G401 (cell line): Measurements from ENCODE around the gene MSH3. TPM values are rescaled to one million over a fixed set of nuclear protein-coding genes. Genes with fewer than 3 reads are reported as not detected.
"Not testable (repeated sequence)": the region's sequence is repeated elsewhere in the genome, so short reads cannot be mapped to it uniquely, and the experiment has no call there.

Experiments used
- DNase-seq: peaks from one replicate; pipeline ENCODE4 v3.0.0-alpha.2; 2015; ENCODE audit warnings: low spot score
- in situ Hi-C: cut with HindIII; loops from 2 replicates; pipeline ENCODE4 v1.10.0; 2016; ENCODE audit warnings: low sequenced_read_pairs, mixed read lengths
- total RNA-seq: library from RNA; depleted of rRNA; stranded (reverse); fragments of >200 nt; shearing (Covaris generic); gene quantifications from 2 replicates; pipeline ENCODE4 v1.2.3, GENCODE V29; 2014

Gene MSH3
- total RNA-seq, 1 experiment from 2014 or later, result 16.2 TPM

DNA sequence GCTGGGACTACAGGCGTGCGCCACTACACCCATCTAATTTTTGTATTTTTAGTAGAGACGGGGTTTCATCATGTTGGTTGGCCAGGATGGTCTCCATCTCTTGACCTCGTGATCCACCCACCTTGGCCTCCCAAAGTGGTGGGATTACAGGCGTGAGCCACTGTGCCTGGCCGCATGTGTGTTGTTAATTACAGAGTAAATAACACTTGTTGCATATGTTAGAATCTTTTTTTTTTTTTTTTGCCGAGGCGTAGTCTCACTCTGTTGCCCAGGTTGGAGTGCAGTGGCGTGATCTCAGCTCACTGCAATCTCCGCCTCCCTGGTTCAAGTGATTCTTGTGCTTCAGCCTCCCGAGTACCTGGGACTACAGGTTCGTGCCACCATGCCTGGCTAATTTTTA is 86.0 kb downstream of the MSH3 start:
- in situ Hi-C loops, DNase-seq: not testable (repeated sequence)

GRCh38 chr5:80740999-80741398 is 86.5 kb downstream of the MSH3 start:
- in situ Hi-C loops, result no loop called here
- no peak for DNase-seq

- in situ Hi-C loops, result no loop called here
- no peak for DNase-seq
Measured at GRCh38 chr5:80744149-80744548, 89.7 kb downstream of the MSH3 start.

GRCh38 chr5:80745490-80745889 is 91.0 kb downstream of the MSH3 start:
- no peak for DNase-seq
- in situ Hi-C loops, result no loop called here

DNA sequence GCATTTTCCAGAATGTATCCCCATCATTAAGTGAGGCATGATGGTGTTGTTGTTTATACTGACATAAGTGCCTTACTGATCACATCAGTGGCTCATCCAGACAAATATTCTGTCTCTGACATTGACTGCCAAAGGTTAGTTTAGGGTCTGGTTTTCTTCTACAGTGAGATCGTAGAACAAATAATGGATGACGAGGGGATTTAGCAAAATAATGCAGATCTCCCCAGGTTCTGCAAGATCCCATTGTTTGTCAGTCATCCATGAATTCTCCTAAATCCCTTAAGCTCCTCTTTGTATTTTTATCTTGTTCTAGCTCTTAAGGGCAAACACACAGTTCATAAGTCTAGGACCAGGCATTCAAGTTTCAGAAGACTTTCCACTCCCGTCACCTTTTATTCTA is 93.5 kb downstream of the MSH3 start:
- no peak for DNase-seq
- in situ Hi-C loops, result no loop called here

- in situ Hi-C loops, result no loop called here
Measured at GRCh38 chr5:80752427-80752826, 98.0 kb downstream of the MSH3 start.

DNA sequence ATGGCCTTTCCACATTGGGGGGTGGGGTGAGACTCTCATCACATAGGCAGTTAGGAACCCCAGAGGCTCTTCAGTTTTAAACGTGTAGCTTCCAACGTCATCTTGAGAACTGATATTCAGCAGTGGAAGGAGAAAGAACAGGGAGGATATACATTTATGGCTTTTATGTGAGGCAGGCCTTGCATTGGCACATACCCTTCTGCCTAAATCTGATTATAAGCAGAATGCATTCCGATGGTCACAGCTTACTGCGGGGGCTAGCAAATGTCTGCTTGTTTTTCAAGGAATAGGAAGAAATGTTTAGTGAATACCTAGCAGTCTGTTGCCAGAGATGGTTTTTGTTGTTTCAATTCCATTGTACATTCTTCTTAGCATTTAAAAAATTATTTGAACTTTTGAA is 99.3 kb downstream of the MSH3 start:
- in situ Hi-C loops, result no loop called here

More at GRCh38 chr5:80752427-80752826, 98.0 kb downstream of the MSH3 start:
- DNase-seq, result no peak

DNA sequence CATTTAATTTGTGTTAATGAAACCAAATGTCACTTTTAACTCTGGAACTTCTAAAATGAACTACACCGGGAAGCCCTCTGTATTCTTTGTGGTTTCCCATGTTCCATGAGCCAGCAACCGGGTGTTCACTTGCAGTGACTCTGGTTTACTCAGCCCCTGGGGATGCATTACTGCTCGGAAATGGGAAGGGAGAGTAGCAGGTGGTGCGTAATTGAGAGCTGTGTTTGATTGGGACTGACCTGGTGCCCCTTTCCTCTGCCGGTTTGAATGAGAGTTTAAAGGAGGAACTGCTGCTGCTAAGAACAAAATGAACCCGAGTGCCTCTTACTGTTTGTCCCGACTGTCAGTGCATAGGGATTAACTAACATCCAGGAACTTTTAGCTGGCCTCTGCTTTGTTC is 100.4 kb downstream of the MSH3 start:
- DNase-seq, result no peak
- in situ Hi-C loops, result no loop called here

More for the DNA sequence above, 99.3 kb downstream of the MSH3 start:
- DNase-seq, result no peak

DNA sequence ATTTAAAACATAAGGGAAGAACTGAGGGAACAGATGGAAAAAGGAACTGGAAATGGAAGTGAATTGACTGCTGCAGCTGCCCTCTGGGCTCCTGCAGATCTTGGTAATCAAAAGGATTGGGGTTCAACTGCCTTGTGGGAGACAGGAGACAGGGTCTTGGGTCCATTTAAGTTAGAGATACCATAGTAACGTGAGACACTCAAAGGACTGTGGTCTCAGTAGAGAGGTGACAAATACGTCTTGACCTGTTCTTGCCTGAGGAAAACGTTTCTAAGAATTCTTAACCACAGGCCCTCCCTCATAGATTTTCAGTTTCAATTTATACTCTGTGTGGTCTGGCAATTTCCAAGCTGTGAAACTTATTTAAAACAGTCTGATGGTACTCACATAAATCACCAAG is 101.2 kb downstream of the MSH3 start:
- in situ Hi-C loops, result no loop called here
- no peak for DNase-seq

- in situ Hi-C loops, result no loop called here
- DNase-seq, result no peak
Measured at GRCh38 chr5:80756292-80756691, 101.8 kb downstream of the MSH3 start.

DNA sequence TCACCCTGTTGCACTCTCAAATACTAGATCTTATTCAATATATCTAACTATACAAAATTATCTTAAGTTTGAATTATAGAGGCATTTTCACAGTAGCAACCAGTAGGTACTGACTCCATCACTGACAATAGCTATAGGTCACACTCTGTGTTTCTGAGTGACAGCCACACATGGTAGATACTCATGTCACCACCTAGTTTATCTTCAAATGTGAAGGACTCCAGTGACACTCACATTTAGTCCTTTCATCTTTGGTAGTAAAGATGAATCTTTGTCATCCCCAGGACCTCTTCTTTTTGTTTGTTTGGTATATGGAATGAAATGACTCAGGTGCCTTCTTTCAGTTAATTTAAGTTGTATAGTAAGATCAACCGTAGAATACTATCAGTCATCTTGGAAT is 102.8 kb downstream of the MSH3 start:
- in situ Hi-C loops, result no loop called here
- DNase-seq, result no peak

- no peak for DNase-seq
- in situ Hi-C loops, result no loop called here
Measured at GRCh38 chr5:80759866-80760577, 105.6 kb downstream of the MSH3 start.

DNA sequence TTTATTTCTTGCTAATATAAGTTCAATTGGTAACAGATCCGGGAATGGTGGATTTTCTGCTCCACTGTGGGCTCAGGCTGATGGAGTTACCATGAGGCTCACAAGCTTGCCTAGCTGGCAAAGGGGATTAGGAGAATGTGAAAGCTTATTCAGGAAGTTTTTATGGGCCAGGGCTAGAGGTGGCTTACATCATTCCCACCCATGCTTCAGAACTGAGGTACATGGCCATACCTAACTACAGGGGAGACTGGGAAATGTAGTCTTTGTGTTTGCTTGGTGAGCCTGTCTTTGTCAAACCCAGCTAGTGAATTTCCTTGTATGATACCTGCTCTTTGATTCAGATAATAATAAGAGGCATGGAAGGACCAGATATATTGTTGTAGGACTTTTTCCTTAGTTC is 106.2 kb downstream of the MSH3 start:
- DNase-seq, result no peak
- in situ Hi-C loops, result no loop called here

DNA sequence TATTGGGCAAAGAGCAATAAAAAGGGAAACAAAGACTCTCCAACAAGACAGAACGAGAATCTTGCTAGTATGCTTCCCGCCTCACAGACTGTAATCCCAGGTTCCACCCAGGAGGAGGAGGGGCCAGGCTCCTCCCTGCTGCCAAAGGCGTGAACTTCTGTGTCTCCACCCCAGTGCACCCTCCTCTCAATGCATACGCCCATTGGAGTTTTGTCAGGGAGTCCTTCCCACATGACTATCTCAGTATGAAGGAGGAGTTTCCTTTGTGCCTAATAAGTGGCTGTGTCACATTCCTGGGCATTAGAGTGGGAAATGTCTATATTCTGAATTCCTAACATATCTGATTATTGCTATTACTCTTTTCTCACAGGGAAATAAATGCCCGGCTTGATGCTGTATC is 106.7 kb downstream of the MSH3 start:
- in situ Hi-C loops, result no loop called here
- no peak for DNase-seq

- in situ Hi-C loops, result no loop called here
- no peak for DNase-seq
Measured at GRCh38 chr5:80761966-80762365, 107.5 kb downstream of the MSH3 start.

DNA sequence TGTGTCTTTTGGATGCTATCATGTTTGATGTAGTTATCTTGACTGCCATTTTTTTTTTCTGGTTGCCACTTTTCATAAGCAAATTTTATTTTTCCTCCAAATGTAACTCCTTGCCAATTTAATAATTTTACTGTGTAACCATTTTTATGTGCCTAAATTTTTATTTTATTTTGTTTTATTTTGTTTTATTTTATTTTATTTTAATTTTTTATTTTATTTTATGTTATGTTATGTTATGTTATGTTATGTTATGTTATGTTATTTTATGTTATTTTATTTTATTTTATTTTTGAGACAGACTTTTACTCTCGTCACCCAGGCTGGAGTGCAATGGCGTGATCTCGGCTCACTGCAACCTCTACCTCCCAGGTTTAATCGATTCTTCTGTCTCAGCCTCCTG is 108.1 kb downstream of the MSH3 start:
- in situ Hi-C loops, result no loop called here
- DNase-seq, result no peak

GRCh38 chr5:80763211-80763610 is 108.8 kb downstream of the MSH3 start:
- in situ Hi-C loops, result no loop called here
- DNase-seq, result no peak

DNA sequence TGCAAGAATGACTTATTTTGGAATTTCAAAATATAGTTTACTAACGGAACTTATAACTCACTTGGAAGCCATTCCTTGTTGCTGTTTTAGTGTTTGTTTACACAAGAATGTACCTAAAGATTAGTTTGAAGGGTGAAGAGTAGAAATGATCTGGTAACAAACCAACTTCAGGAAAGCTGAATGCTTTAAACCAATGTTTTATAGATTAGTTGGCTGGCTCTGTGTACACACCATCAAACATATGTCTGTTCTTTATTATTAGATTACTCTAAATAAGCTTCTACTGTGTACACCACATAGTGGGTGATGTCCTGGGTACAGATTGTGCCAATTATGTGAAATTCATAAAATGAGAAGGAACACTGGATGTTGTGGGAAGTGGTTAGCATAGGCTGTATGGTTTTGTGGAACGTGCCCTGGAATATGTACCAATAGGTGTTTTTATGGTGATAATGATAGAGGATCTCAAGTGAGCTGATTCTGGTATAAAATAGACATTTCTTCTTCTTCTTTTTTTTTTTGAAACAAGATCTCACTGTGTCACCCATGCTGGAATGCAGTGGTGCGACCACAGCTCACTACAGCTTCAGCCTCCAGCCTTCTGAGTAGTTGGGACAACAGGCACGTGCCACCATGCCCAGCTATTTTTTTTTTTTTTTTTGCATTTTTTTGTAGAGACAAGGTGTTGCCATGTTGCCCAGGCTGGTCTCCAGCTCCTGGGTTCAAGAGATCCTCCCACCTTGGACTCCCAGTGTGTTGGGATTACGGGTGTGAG is 109.6 kb downstream of the MSH3 start:
- no peak for DNase-seq
- in situ Hi-C loops, result no loop called here

GRCh38 chr5:80764786-80765185 is 110.3 kb downstream of the MSH3 start:
- no peak for DNase-seq
- in situ Hi-C loops, result no loop called here

- no peak for DNase-seq
- in situ Hi-C loops, result no loop called here
Measured at GRCh38 chr5:80777347-80778287, 123.2 kb downstream of the MSH3 start.
